ENCODE measurements around the gene ADAMTS17. TPM values are rescaled to one million over a fixed set of nuclear protein-coding genes. Genes with fewer than 3 reads are reported as not detected.
A peak's percentile ranks its signal among the peaks of the same experiment; 100 is the strongest.

The ADAMTS17 gene
- polyA plus RNA-seq, 4 donors, result 0.45 to 3.1 (median 1.2) TPM

GRCh38 chr15:99925661-99926461, 415.9 kb downstream of the ADAMTS17 start:
- Histone ChIP-seq H3K4me1 (ENCODE audit: control insufficient read depth in 3 of 3, insufficient read depth in 2 of 3, low read depth in 1 of 3, low read length in 2 of 3) (peaks cover 0 to 4% (median 0%) of the 10 kb centered on the region in 3 donors), H3K27ac (ENCODE audit: low read depth in 1 of 3, low read length in 2 of 3) (peak overlapping the region in 2 of 3 donors; percentile 41 to 46), H3K27me3 (ENCODE audit: control insufficient read depth in 3 of 3, insufficient read depth in 3 of 3, low read length in 3 of 3) (peaks cover 0 to 10% (median 0%) of the 10 kb centered on the region in 3 donors), H3K9me3 (ENCODE audit: control insufficient read depth in 2 of 2, insufficient read depth in 1 of 2, low read depth in 1 of 2, low read length in 1 of 2) (no peaks in the 10 kb centered on the region), H3K4me3 (ENCODE audit: low read depth in 1 of 3, low read length in 3 of 3) (peak overlapping the region in 2 of 3 donors; percentile 40 to 51), H3K36me3 (ENCODE audit: control insufficient read depth in 3 of 3, insufficient read depth in 2 of 3, low read depth in 1 of 3, low read length in 3 of 3) (no peaks in the 10 kb centered on the region)
- WGBS, 3 donors, result 18 to 26% (median 18%) methylated on average over 17 to 32 of the region's 33 CpGs
- no peak for FAIRE-seq
- peak; percentile 69 to 72 for DNase-seq

- Histone ChIP-seq H3K27me3 (ENCODE audit: control insufficient read depth in 3 of 3, insufficient read depth in 3 of 3, low read length in 3 of 3) (no peaks in the 10 kb centered on the region), H3K27ac (ENCODE audit: low read depth in 1 of 3, low read length in 2 of 3) (no peak overlapping the region), H3K4me3 (ENCODE audit: low read depth in 1 of 3, low read length in 3 of 3) (no peak overlapping the region), H3K4me1 (ENCODE audit: control insufficient read depth in 3 of 3, insufficient read depth in 2 of 3, low read depth in 1 of 3, low read length in 2 of 3) (peaks cover 0 to 3% (median 0%) of the 10 kb centered on the region in 3 donors), H3K36me3 (ENCODE audit: control insufficient read depth in 3 of 3, insufficient read depth in 2 of 3, low read depth in 1 of 3, low read length in 3 of 3) (no peaks in the 10 kb centered on the region), H3K9me3 (ENCODE audit: control insufficient read depth in 2 of 2, insufficient read depth in 1 of 2, low read depth in 1 of 2, low read length in 1 of 2) (no peaks in the 10 kb centered on the region)
- no peak for FAIRE-seq
- WGBS, 3 donors, result 75 to 80% (median 77%) methylated on average over 3 of the region's 3 CpGs
- DNase-seq, result no peak
Measured at GRCh38 chr15:99923711-99924110, 418.1 kb downstream of the ADAMTS17 start.

Other genes starting within 250 kb of the ADAMTS17 start
- gene CERS3, start 187.0 kb upstream of the ADAMTS17 start, polyA plus RNA-seq, result under 1 TPM in 2 of 4 donors, not detected in 2; 0.07 TPM